GM23338 (cell line): ENCODE measurements around the gene RNF186.

Experiments
- CREB1 ChIP-seq: fragments of 250-450 bp; sonication (Bioruptor Pico); IDR thresholded peaks from 2 replicates; pipeline ENCODE4 v1.5.0; 2020; ENCODE audit warnings: low read depth, mild to moderate bottlenecking, moderate library complexity
- CTCF ChIP-seq, 2 experiments: fragments of 200-600 bp in 1 of 2; sonication (generic) in 1 of 2; conservative IDR thresholded peaks; 2 replicates each; pipeline versions ENCODE4 v1.5.1 to v1.6.1; 2016 to 2017; ENCODE audit warnings: antibody characterized with exemption in 2 of 2, low read depth in 2 of 2, mild to moderate bottlenecking in 2 of 2, moderate library complexity in 1 of 2
- EZH2 ChIP-seq: fragments of 200-600 bp; sonication (generic); IDR thresholded peaks from one replicate; pipeline ENCODE4 v1.8.0; 2017; ENCODE audit warnings: antibody characterized with exemption, mild to moderate bottlenecking, low read depth; ENCODE audit not compliant: unreplicated experiment
- EZH2phosphoT487 ChIP-seq: fragments of 200-600 bp; sonication (generic); IDR thresholded peaks from one replicate; pipeline ENCODE4 v1.8.1; 2018; ENCODE audit warnings: antibody characterized with exemption; ENCODE audit not compliant: unreplicated experiment
- POLR2AphosphoS5 ChIP-seq: IDR thresholded peaks from 2 replicates; pipeline ENCODE4 v1.6.1; 2016; ENCODE audit warnings: antibody characterized with exemption, low read depth
- ZNF462 ChIP-seq: fragments of 250-450 bp; sonication (Bioruptor Pico); IDR thresholded peaks from 2 replicates; pipeline ENCODE4 v1.5.0; 2020; ENCODE audit warnings: mild to moderate bottlenecking, moderate library complexity
- TF ChIP-seq, protein P1 (sequence below): IDR thresholded peaks from 2 replicates; pipeline ENCODE4 v1.6.1; 2016; ENCODE audit warnings: antibody characterized with exemption

DNA sequence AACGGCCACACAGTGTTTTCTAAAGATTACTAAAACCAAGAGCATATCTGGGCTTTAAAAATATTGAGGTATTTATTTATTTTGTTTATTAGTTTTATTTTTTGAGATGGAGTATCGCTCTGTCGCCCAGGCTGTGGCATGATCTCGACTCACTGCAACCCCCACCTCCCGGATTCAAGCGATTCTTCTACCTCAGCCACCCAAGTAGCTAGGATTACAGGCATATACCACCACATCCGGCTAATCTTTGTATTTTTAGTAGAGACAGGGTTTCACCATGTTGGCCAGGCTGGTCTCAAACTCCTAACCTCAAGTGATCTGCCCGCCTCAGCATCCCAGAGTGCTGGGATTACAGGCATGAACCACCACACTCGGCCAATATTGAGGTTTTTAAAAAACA, 39.3 kb downstream of the RNF186 start:
- TF ChIP-seq POLR2AphosphoS5 (no peak), CTCF (conservative IDR thresholded peaks at IDR 0.05; ENCODE audit: low read depth in 2 of 2) (no peak), ZNF462 (CRISPR knock-in tag) (no peak), EZH2phosphoT487 (no peak), EZH2 (no peak), CREB1 (CRISPR knock-in tag) (no peak)
- TF ChIP-seq, protein P1, sequence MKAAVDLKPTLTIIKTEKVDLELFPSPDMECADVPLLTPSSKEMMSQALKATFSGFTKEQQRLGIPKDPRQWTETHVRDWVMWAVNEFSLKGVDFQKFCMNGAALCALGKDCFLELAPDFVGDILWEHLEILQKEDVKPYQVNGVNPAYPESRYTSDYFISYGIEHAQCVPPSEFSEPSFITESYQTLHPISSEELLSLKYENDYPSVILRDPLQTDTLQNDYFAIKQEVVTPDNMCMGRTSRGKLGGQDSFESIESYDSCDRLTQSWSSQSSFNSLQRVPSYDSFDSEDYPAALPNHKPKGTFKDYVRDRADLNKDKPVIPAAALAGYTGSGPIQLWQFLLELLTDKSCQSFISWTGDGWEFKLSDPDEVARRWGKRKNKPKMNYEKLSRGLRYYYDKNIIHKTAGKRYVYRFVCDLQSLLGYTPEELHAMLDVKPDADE = no peak
